HL-60 (cell line): ENCODE data around the gene CNNM3.

Source experiments
- CTCF ChIP-seq: IDR thresholded peaks from one replicate; pipeline ENCODE4 v1.5.1; 2011; ENCODE audit warnings: low read length, control low read depth, inconsistent platforms; ENCODE audit not compliant: insufficient read depth
- GABPA ChIP-seq: IDR thresholded peaks from 2 replicates; pipeline ENCODE4 v1.6.1; 2012; ENCODE audit warnings: low read depth
- POLR2AphosphoS5 ChIP-seq: IDR thresholded peaks from 2 replicates; pipeline ENCODE4 v1.6.1; 2012; ENCODE audit warnings: low read depth
- REST ChIP-seq: IDR thresholded peaks from 2 replicates; pipeline ENCODE4 v1.6.1; 2012; ENCODE audit warnings: low read depth; ENCODE audit not compliant: insufficient replicate concordance
- SPI1 ChIP-seq: IDR thresholded peaks from 2 replicates; pipeline ENCODE4 v1.6.1; 2012; ENCODE audit warnings: low read depth, mild to moderate bottlenecking, borderline replicate concordance

DNA sequence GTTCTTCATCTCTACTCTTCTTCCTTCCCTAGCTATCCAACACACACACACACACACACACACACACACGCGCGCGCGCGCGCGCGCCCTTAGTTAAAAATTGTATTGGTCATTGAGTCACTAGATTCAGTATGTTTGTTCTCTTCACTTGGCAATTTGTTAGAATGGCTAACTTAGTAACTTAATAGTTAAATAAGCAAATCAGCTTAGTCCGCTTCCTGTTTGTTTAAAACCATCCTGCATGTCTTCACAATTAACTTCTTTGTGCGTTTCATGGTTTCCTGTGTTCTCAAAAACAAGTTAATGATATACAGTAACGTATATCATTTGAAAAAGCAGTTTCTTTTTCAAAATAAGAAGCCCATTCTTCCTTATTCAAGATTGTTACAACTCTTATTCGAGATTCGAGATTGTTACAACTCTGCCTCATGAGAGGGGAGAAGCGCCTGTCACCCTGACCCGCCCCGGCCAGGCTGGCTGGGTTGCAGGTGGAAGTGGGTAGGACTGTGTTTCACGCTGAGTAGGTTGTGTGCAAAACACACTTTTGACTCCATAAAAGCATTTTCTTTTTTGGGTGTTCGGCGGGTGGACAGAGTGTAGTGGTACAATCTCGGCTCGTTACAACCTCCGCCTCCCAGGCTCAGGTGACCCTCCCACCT is 9.5 kb upstream of the CNNM3 start:
- TF ChIP-seq CTCF: no peak
- TF ChIP-seq REST: no peak
- TF ChIP-seq POLR2AphosphoS5: no peak
- no peak for TF ChIP-seq GABPA
- no peak for TF ChIP-seq SPI1
